ENCODE data around the gene EXOC3L1. TPM values are rescaled to one million over a fixed set of nuclear protein-coding genes. Genes with fewer than 3 reads are reported as not detected.
A peak's percentile ranks its signal among the peaks of the same experiment; 100 is the strongest.

EXOC3L1 gene
- total and polyA plus RNA-seq, 2 of the 4 experiments (the other 2 are of a cell fraction), result not detected

- no peak overlapping the region for H4K91ac ChIP-seq (ENCODE audit: insufficient read depth, low read depth, low read length)
- no peak overlapping the region for H3K9ac ChIP-seq (ENCODE audit: low read depth, low read length)
- no peak overlapping the region for H3K56ac ChIP-seq (ENCODE audit: extremely low read depth, insufficient read depth, low read length)
- ATAC-seq (ENCODE audit: low read depth) (peak; percentile 51), DNase-seq (peak; percentile 91)
- WGBS, 2 experiments (ENCODE audit: extremely low coverage in 2 of 2, insufficient read length in 1 of 2), result 11% methylated on average over 38 of the region's 43 CpGs; no CpG with 5 or more reads in 1 of the 2 experiments
- peaks cover 12% of the 10 kb centered on the region for H4K20me1 ChIP-seq (ENCODE audit: insufficient read depth, low read length)
- no peak overlapping the region for H3K23ac ChIP-seq (ENCODE audit: low read depth, low read length)
- H3K4ac ChIP-seq (ENCODE audit: low read depth, low read length), result no peak overlapping the region
- no peak overlapping the region for H2BK15ac ChIP-seq (ENCODE audit: low read depth, low read length)
- no peak overlapping the region for H4K8ac ChIP-seq (ENCODE audit: low read depth in 2 of 2, low read length in 2 of 2)
- H3K79me1 ChIP-seq (ENCODE audit: low read depth in 1 of 2, low read length in 2 of 2), result peaks cover 19 to 25% of the 10 kb centered on the region in 2 experiments
- H3K14ac ChIP-seq (replicated peaks; ENCODE audit: low read depth, low read length), result no peak overlapping the region
- H3K27me3 ChIP-seq (ENCODE audit: control insufficient read depth, insufficient read depth, low read length), result no peaks in the 10 kb centered on the region
- no peak overlapping the region for H3K4me2 ChIP-seq (ENCODE audit: low read depth, low read length)
- ChIA-PET POLR2A (ENCODE audit: unreplicated experiment) (no interaction called here), CTCF (interaction anchor here (0.6 to 1.5 kb wide), 14 partner anchors 8 to 354 kb away, joined by 3 to 8 read pairs (median 4); partner anchors contain the start of genes B3GNT9, FHOD1, NAE1 and NOL3)
- H2BK20ac ChIP-seq (ENCODE audit: low read depth, low read length), result no peak overlapping the region
- peaks cover 14% of the 10 kb centered on the region for H3K9me1 ChIP-seq (ENCODE audit: insufficient read depth, low read length)
- no peak overlapping the region for H3K18ac ChIP-seq (ENCODE audit: low read depth, low read length)
- no TSS peak for BruUV-seq (replicated peaks)
- in situ Hi-C loops (cut with MboI; ENCODE audit: low sequenced_read_pairs) (no loop called here), dilution Hi-C loops (cut with HindIII; ENCODE audit: low sequenced_read_pairs, unreplicated experiment) (no loop called here), intact Hi-C loops (cut with micrococcal nuclease) (loop anchor here (1.0 to 10.0 kb wide), 5 partner anchors 26 to 238 kb away; partner anchors contain the start of genes FBXL8 and TRADD)
- H2AFZ ChIP-seq (replicated peaks; ENCODE audit: low read length, poor library complexity), result peak overlapping the region; percentile 81
- peak; percentile 98 for TF ChIP-seq SMC3 (IDR thresholded peaks at IDR 0.05; ENCODE audit: low read depth, low read length)
- TF ChIP-seq MXI1 (IDR thresholded peaks at IDR 0.05; ENCODE audit: borderline replicate concordance, low read depth, low read length), result peak; percentile 100
- no peak for TF ChIP-seq CEBPB (IDR thresholded peaks at IDR 0.05; ENCODE audit: low read depth, low read length)
- TF ChIP-seq POLR2A (IDR thresholded peaks at IDR 0.05; ENCODE audit: low read depth, low read length), result no peak
- peak; percentile 95 for TF ChIP-seq RCOR1 (IDR thresholded peaks at IDR 0.05; ENCODE audit: insufficient replicate concordance, low read length)
- peak; percentile 89 for TF ChIP-seq RAD21 (IDR thresholded peaks at IDR 0.05; ENCODE audit: low read length)
- TF ChIP-seq, protein P1, sequence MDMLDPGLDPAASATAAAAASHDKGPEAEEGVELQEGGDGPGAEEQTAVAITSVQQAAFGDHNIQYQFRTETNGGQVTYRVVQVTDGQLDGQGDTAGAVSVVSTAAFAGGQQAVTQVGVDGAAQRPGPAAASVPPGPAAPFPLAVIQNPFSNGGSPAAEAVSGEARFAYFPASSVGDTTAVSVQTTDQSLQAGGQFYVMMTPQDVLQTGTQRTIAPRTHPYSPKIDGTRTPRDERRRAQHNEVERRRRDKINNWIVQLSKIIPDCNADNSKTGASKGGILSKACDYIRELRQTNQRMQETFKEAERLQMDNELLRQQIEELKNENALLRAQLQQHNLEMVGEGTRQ (IDR thresholded peaks at IDR 0.05; ENCODE audit: low read depth, low read length), result 0 out of 2 replicates have a peak, but pooled peaks have one; percentile 19
- TF ChIP-seq, protein P2, sequence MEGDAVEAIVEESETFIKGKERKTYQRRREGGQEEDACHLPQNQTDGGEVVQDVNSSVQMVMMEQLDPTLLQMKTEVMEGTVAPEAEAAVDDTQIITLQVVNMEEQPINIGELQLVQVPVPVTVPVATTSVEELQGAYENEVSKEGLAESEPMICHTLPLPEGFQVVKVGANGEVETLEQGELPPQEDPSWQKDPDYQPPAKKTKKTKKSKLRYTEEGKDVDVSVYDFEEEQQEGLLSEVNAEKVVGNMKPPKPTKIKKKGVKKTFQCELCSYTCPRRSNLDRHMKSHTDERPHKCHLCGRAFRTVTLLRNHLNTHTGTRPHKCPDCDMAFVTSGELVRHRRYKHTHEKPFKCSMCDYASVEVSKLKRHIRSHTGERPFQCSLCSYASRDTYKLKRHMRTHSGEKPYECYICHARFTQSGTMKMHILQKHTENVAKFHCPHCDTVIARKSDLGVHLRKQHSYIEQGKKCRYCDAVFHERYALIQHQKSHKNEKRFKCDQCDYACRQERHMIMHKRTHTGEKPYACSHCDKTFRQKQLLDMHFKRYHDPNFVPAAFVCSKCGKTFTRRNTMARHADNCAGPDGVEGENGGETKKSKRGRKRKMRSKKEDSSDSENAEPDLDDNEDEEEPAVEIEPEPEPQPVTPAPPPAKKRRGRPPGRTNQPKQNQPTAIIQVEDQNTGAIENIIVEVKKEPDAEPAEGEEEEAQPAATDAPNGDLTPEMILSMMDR (conservative IDR thresholded peaks at IDR 0.05; ENCODE audit: low read depth, low read length), result peak; percentile 94
- TF ChIP-seq MAZ (IDR thresholded peaks at IDR 0.05; ENCODE audit: borderline replicate concordance, low read depth, low read length), result peak; percentile 76
- H2BK5ac ChIP-seq (ENCODE audit: low read depth, low read length, poor library complexity, severe bottlenecking), result no peak overlapping the region
- H2BK120ac ChIP-seq (ENCODE audit: low read depth, low read length), result no peak overlapping the region
- H3K4me3 ChIP-seq (ENCODE audit: insufficient read depth, low read depth, low read length), result no peak overlapping the region
- H2AK5ac ChIP-seq (ENCODE audit: low read depth, low read length), result no peak overlapping the region
- H3K27ac ChIP-seq (ENCODE audit: insufficient read depth, low read length), result no peak overlapping the region
- peaks cover 11% of the 10 kb centered on the region for H3K4me1 ChIP-seq (ENCODE audit: control insufficient read depth, insufficient read depth, low read length)
- no peaks in the 10 kb centered on the region for H3K9me3 ChIP-seq (ENCODE audit: control insufficient read depth, insufficient read depth, low read length)
- H4K5ac ChIP-seq (ENCODE audit: low read depth, low read length), result no peak overlapping the region
- H3K36me3 ChIP-seq (ENCODE audit: control insufficient read depth, insufficient read depth, low read length), result no peaks in the 10 kb centered on the region
- peak overlapping the region; percentile 52 for H2AK9ac ChIP-seq (replicated peaks; ENCODE audit: low read depth, low read length, poor library complexity)
Measured at GRCh38 chr16:67184995-67185650, 4.8 kb downstream of the EXOC3L1 start.
